ENCODE results near the gene LIN7C.

The LIN7C gene

GRCh38 chr11:27507557-27508322 lies 1.2 kb upstream of the LIN7C start:
- Histone ChIP-seq H3K36me3 (ENCODE audit: insufficient read depth, low read length) (peaks cover 8% of the 10 kb centered on the region), H3K4me3 (ENCODE audit: low read length) (peak overlapping the region; percentile 100), H3K27me3 (ENCODE audit: insufficient read depth, low read length) (no peaks in the 10 kb centered on the region), H3K9me3 (ENCODE audit: insufficient read depth, low read depth, low read length) (no peaks in the 10 kb centered on the region), H3K4me1 (ENCODE audit: insufficient read depth, low read length) (peaks cover 13% of the 10 kb centered on the region), H3K9ac (ENCODE audit: low read depth, low read length) (peak overlapping the region; percentile 96; the same call in 1 of the 2 replicates), H3K27ac (ENCODE audit: low read depth, low read length) (no peak overlapping the region)
- WGBS = 94% methylated on average over 4 of the region's 4 CpGs

GRCh38 chr11:27505781-27506180 lies 788 bp downstream of the LIN7C start:
- WGBS = 24% methylated on average over 5 of the region's 5 CpGs
- peaks cover 13% of the 10 kb centered on the region for H3K4me1 ChIP-seq (ENCODE audit: insufficient read depth, low read length)
- peak overlapping the region; percentile 86 for H3K27ac ChIP-seq (ENCODE audit: low read depth, low read length)

GRCh38 chr11:27504205-27504604 lies 2.4 kb downstream of the LIN7C start:
- no peak overlapping the region for H3K9ac ChIP-seq (ENCODE audit: low read depth, low read length)
- H3K9me3 ChIP-seq (ENCODE audit: insufficient read depth, low read depth, low read length) = no peaks in the 10 kb centered on the region
- H3K36me3 ChIP-seq (ENCODE audit: insufficient read depth, low read length) = peaks cover 40% of the 10 kb centered on the region
- peaks cover 13% of the 10 kb centered on the region for H3K4me1 ChIP-seq (ENCODE audit: insufficient read depth, low read length)
- no peaks in the 10 kb centered on the region for H3K27me3 ChIP-seq (ENCODE audit: insufficient read depth, low read length)
- no peak overlapping the region for H3K27ac ChIP-seq (ENCODE audit: low read depth, low read length)
- no peak overlapping the region for H3K4me3 ChIP-seq (ENCODE audit: low read length)
- 79% methylated on average over 1 of the region's 2 CpGs for WGBS

More at GRCh38 chr11:27505781-27506180, 788 bp downstream of the LIN7C start:
- Histone ChIP-seq H3K9me3 (ENCODE audit: insufficient read depth, low read depth, low read length) (no peaks in the 10 kb centered on the region), H3K36me3 (ENCODE audit: insufficient read depth, low read length) (peaks cover 26% of the 10 kb centered on the region), H3K27me3 (ENCODE audit: insufficient read depth, low read length) (no peaks in the 10 kb centered on the region), H3K4me3 (ENCODE audit: low read length) (peak overlapping the region; percentile 100), H3K9ac (ENCODE audit: low read depth, low read length) (peak overlapping the region; percentile 96)

- no peaks in the 10 kb centered on the region for H3K27me3 ChIP-seq (ENCODE audit: insufficient read depth, low read length)
- no peaks in the 10 kb centered on the region for H3K9me3 ChIP-seq (ENCODE audit: insufficient read depth, low read depth, low read length)
- H3K36me3 ChIP-seq (ENCODE audit: insufficient read depth, low read length) = peaks cover 70% of the 10 kb centered on the region
- H3K4me3 ChIP-seq (ENCODE audit: low read length) = no peak overlapping the region
- no peak overlapping the region for H3K9ac ChIP-seq (ENCODE audit: low read depth, low read length)
- peaks cover 7% of the 10 kb centered on the region for H3K4me1 ChIP-seq (ENCODE audit: insufficient read depth, low read length)
- no peak overlapping the region for H3K27ac ChIP-seq (ENCODE audit: low read depth, low read length)
These were observed 5.5 kb downstream of the LIN7C start for GRCh38 chr11:27501100-27501499.

GRCh38 chr11:27497911-27498310 lies 8.7 kb downstream of the LIN7C start:
- WGBS = 84% methylated on average over 1 of the region's 1 CpG
- Histone ChIP-seq H3K9me3 (ENCODE audit: insufficient read depth, low read depth, low read length) (no peaks in the 10 kb centered on the region), H3K36me3 (ENCODE audit: insufficient read depth, low read length) (peaks cover 92% of the 10 kb centered on the region), H3K4me3 (ENCODE audit: low read length) (no peak overlapping the region), H3K9ac (ENCODE audit: low read depth, low read length) (no peak overlapping the region), H3K27ac (ENCODE audit: low read depth, low read length) (no peak overlapping the region), H3K4me1 (ENCODE audit: insufficient read depth, low read length) (no peaks in the 10 kb centered on the region), H3K27me3 (ENCODE audit: insufficient read depth, low read length) (no peaks in the 10 kb centered on the region)

- Histone ChIP-seq H3K27me3 (ENCODE audit: insufficient read depth, low read length) (no peaks in the 10 kb centered on the region), H3K4me3 (ENCODE audit: low read length) (no peak overlapping the region), H3K36me3 (ENCODE audit: insufficient read depth, low read length) (peaks cover 95% of the 10 kb centered on the region), H3K27ac (ENCODE audit: low read depth, low read length) (no peak overlapping the region), H3K9ac (ENCODE audit: low read depth, low read length) (no peak overlapping the region), H3K4me1 (ENCODE audit: insufficient read depth, low read length) (no peaks in the 10 kb centered on the region), H3K9me3 (ENCODE audit: insufficient read depth, low read depth, low read length) (no peaks in the 10 kb centered on the region)
These were observed 9.2 kb downstream of the LIN7C start for GRCh38 chr11:27497284-27497866.

- H3K27me3 ChIP-seq (ENCODE audit: insufficient read depth, low read length) = no peaks in the 10 kb centered on the region
- no peak overlapping the region for H3K27ac ChIP-seq (ENCODE audit: low read depth, low read length)
- no peaks in the 10 kb centered on the region for H3K4me1 ChIP-seq (ENCODE audit: insufficient read depth, low read length)
- H3K4me3 ChIP-seq (ENCODE audit: low read length) = no peak overlapping the region
- H3K9me3 ChIP-seq (ENCODE audit: insufficient read depth, low read depth, low read length) = no peaks in the 10 kb centered on the region
- H3K36me3 ChIP-seq (ENCODE audit: insufficient read depth, low read length) = peaks cover 95% of the 10 kb centered on the region
- 100% methylated on average over 1 of the region's 1 CpG for WGBS
- H3K9ac ChIP-seq (ENCODE audit: low read depth, low read length) = no peak overlapping the region
These were observed 10.1 kb downstream of the LIN7C start for GRCh38 chr11:27496461-27496860.

GRCh38 chr11:27495710-27496300 lies 10.8 kb downstream of the LIN7C start:
- 92% methylated on average over 1 of the region's 1 CpG for WGBS
- Histone ChIP-seq H3K27ac (ENCODE audit: low read depth, low read length) (no peak overlapping the region), H3K27me3 (ENCODE audit: insufficient read depth, low read length) (no peaks in the 10 kb centered on the region), H3K9ac (ENCODE audit: low read depth, low read length) (no peak overlapping the region), H3K36me3 (ENCODE audit: insufficient read depth, low read length) (peaks cover 95% of the 10 kb centered on the region), H3K4me1 (ENCODE audit: insufficient read depth, low read length) (no peaks in the 10 kb centered on the region), H3K4me3 (ENCODE audit: low read length) (no peak overlapping the region), H3K9me3 (ENCODE audit: insufficient read depth, low read depth, low read length) (no peaks in the 10 kb centered on the region)

- WGBS = 86% methylated on average over 5 of the region's 5 CpGs
- H3K4me3 ChIP-seq (ENCODE audit: low read length) = no peak overlapping the region
- peaks cover 40% of the 10 kb centered on the region for H3K36me3 ChIP-seq (ENCODE audit: insufficient read depth, low read length)
- H3K4me1 ChIP-seq (ENCODE audit: insufficient read depth, low read length) = no peaks in the 10 kb centered on the region
- 0 out of 2 replicates have a peak, but pooled peaks cover 2% of the 10 kb centered on the region for H3K9me3 ChIP-seq (ENCODE audit: insufficient read depth, low read depth, low read length)
- no peaks in the 10 kb centered on the region for H3K27me3 ChIP-seq (ENCODE audit: insufficient read depth, low read length)
- H3K9ac ChIP-seq (ENCODE audit: low read depth, low read length) = no peak overlapping the region
- H3K27ac ChIP-seq (ENCODE audit: low read depth, low read length) = no peak overlapping the region
These were observed 17.5 kb downstream of the LIN7C start for GRCh38 chr11:27489092-27489491.

- H3K27ac ChIP-seq (ENCODE audit: low read depth, low read length) = no peak overlapping the region
- no peak overlapping the region for H3K9ac ChIP-seq (ENCODE audit: low read depth, low read length)
- no peaks in the 10 kb centered on the region for H3K27me3 ChIP-seq (ENCODE audit: insufficient read depth, low read length)
- peaks cover 6% of the 10 kb centered on the region; the same call in 1 of the 2 replicates for H3K4me1 ChIP-seq (ENCODE audit: insufficient read depth, low read length)
- H3K36me3 ChIP-seq (ENCODE audit: insufficient read depth, low read length) = peaks cover 27% of the 10 kb centered on the region
- 0 out of 2 replicates have a peak, but pooled peaks cover 2% of the 10 kb centered on the region for H3K9me3 ChIP-seq (ENCODE audit: insufficient read depth, low read depth, low read length)
- WGBS = 94% methylated on average over 6 of the region's 6 CpGs
- no peak overlapping the region for H3K4me3 ChIP-seq (ENCODE audit: low read length)
These were observed 18.9 kb downstream of the LIN7C start for GRCh38 chr11:27487706-27488105.
